GM18873 (cell line): ENCODE results near the gene CACNB4.
"Not testable (repeated sequence)": the region's sequence is repeated elsewhere in the genome, so short reads cannot be mapped to it uniquely, and the experiment has no call there.

Source experiments
- ATAC-seq: cut with Tn5 transposase; IDR thresholded peaks from one replicate; pipeline ENCODE4 v1.9.1; 2021; ENCODE audit warnings: mild to moderate bottlenecking, moderate library complexity, moderate number of reproducible peaks; ENCODE audit not compliant: unreplicated experiment, low FRiP score

CACNB4 gene

DNA sequence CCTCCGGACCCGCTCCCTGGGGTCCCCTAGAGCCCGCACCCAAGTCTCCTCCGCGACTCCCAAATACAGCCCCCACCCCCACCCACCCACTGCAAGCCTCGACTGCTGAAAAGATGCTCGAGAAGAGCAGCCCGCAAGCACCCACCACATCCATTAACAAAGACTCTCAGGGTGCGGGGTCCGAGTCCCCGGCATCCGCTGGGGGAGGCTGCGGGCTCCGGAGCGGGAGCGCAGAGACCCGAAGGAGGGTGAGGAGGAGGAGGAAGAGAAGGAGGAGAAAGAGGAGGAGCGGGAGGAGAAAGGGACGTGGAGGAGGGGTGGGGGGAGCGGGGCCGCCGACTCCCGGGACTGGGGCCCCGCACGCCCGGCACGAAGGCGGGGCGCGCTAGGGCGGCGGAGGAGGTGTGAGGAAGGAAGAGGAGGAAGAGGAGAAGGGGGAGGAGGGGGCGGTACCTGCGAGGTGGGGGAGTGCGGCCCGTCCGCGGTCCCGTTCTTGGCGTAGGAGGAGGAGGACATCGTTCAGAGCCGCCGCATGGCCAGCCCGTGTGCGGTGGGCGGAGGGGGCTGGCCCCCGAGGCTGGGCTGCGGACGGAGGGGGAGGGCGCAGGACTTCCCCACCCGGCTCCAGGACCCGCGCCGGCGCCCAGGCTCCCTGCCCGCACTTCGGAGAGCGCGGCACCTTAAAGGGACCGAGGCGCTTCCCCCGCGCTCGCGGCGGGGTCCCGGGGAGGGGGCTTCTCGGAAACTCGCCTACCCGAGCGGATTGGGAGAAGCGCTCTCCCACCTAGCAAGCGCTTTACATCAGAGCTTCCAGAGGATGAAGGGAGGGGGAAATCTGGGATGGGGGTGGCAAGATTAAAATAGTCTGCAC is at the start of gene CACNB4:
Gene CACNB4 (minus strand): TSS at position 549 of the 871 bp plus-strand sequence.
- ATAC-seq: no peak

DNA sequence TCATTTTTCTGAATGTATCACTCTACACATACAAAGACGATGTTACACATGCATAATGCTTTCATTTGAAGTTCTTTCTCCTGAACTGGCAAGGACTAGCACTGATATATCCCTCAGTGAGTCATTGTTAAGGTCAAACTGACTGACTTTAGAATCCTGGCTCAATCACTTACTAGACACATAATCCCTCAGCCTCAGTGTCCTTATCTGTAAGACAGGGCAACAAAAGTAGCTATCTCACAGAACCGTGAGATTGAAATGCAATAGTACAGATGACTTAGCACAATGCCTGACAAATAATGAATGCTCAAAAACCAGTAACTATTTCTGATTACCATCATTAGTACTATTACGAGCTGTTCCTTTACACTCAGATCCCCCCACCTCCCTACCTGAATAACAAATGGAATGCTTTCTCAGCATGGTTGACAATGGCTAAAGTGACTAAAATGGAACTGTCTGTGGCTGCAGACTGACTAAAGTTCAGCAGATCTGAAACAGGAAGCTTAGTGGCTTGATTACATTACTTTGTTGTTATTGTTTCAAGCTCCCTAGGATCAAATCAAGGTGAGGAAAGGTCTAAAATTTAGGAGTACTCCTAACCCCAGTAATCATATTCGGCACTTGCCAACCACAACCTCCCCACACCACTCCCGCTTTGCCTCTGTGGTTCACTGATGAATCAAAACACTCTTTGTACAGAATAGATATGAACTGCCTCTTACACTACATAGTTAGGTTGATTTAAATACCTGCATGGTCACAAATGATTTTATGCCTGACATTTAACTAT is 35.8 kb upstream of the CACNB4 start:
- no peak for ATAC-seq

DNA sequence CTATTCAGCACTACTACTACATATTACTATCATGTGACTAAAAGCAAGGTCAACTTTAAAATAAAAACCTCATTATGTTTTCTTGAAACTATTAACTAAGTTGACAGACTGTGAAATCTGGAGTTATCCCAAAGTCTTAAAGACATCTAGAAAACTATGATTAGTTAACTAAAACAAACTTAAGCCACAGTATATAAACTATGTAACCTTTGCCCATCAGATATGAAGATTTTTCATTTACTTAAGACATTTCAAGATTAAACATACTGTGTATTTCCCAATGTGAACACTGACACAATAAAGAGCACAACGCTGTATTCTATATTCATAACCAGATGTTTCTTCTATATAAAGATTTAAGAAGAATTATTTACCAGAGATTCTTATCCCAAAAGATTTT is 33.5 kb upstream of the CACNB4 start:
- ATAC-seq: no peak

DNA sequence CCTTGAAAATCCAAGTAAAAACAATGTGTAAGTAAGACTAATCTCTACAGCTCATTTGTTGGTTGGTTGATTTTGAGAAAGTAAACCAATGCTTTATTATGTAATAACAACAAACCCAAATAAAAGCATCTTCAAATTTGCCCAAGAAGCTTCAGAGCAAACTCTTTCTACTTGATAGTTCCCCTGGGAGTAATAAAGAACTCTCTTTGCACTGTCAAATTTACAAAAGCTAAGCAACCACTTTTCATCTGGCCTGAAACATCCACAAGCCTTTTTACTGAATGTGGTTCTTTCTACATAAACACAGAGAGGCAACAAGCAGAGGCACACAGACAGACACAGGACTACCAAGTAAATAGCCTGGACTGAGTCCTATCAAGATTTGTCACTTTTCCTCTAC is 28.8 kb upstream of the CACNB4 start:
- no peak for ATAC-seq

DNA sequence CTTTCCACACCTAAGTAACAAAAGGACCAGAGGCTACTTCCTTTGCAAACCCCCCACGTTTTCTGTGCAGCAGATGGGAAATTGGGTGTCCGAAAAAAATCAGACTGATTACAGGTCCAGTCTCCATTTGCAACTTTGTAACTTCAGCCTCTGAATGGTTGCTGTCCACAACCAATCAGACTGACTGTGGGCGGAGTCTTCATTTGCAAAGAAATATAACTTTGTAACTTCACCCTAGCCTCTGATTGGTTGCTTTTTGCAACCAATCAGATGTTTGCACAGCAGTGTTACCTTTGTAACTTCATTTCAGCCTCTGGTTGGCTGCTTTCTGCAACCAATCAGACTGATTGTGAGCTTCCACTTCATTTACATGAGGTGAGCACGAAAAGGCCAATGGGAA is 27.8 kb upstream of the CACNB4 start:
- no peak for ATAC-seq

DNA sequence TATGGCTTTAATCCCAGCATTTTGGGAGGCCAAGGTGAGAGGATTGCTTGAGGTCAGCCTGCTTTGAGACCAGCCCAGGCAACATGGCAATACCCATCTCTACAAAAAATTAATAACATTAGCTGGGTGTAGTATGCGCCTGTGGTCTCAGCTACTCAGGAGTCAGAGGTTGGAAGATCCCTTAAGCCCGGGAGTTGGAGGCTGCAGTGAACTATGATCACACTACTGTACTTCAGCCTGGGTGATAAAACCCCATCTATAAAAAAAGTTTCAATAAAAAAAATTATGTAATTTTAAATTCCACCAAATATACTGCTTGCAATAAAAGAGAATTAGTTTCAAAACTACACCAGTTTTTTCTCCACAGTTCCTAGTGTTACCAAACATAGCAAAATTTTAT is 23.3 kb upstream of the CACNB4 start:
- no peak for ATAC-seq

DNA sequence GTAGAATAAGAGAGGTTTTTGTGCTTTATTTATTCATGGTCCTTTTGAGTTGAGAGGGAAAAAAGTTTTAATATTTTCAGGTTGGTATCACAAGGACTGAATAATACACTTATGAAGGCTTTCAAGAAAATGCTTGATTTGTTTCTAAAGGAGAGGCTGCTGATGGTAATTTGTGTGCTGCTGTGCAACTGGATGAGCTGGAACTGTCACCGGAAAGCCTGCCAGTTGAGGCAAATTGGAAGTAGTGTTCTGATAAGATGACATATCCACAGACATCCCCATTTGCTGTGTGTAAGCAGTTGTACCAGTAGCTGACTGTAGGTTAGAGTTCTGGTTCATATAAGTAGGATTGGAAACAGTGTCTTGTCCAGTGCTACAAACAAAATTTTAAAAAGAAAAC is 21.6 kb upstream of the CACNB4 start:
- no peak for ATAC-seq

DNA sequence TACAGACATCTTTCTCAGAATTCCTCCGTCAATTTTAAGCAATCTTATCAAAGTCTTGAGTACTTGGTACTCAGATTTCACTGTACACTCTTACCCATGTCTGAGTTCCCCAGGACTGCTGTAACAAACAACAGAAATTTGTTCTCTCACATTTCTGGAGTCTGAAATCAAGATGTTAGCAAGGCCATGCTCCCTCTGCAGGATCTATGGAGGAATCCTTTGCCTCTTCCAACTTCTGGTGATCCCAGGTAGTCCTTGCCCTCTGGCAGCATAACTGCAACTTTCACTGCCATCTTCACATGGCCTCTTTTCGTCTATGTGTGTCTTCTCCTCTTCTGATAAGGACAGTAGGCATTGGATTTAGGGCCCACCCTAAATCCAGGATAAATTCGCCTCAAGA is 17.1 kb upstream of the CACNB4 start:
- ATAC-seq: no peak

DNA sequence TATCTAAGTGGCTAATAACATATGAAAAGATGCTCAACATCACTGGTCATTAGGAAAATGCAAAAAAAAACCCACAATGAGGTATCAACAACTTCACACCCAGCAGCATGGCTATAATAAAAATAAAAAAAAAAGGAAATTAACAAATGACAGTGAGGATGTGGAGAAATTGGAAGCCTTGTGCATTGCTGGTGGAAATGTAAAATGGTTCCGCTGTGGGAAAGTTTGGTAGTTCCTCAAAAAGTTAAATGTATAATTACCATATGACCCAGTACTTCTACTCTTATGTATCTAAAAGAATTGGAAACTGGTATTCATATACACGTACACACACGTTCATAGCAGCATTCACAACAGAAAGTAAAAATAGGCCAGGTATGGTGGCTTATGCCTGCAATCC is 15.5 kb upstream of the CACNB4 start:
- no peak for ATAC-seq

DNA sequence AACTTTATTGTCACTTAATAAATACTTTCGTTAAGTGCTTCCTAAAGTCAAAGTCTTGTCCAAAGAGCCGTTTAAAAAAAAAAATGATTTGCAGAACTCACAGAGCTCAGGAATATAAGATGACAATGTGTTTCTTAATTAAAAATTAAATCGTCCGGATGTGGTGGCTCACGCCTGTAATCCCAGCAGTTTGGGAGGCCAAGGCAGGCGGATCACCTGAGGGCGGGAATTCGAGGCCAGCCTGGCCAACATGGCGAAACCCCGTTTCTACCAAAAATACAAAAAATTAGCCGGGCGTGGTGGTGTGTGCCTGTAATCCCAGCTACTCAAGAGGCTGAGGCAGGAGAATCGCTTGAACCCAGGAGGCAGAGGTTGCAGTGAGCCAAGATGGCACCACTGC is 8.3 kb upstream of the CACNB4 start:
- ATAC-seq: not testable (repeated sequence)

DNA sequence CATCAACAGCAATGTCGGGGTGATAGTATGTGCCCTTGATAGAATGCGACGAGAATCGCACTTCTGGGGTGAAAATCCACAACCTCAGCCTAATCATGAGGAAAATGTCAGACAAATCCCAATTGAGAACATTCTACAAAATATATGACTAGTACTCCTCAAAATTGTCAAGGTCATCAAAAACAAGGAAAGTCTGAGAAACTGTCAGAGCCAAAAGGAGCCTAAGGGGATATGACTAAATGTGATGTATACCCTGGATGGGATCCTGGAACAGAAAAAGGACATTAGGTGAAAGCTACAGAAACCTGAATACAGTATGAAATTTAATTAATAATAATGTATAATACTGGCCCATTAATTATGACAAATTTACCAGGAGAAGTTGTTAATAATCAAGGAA is 7.6 kb upstream of the CACNB4 start:
- no peak for ATAC-seq

DNA sequence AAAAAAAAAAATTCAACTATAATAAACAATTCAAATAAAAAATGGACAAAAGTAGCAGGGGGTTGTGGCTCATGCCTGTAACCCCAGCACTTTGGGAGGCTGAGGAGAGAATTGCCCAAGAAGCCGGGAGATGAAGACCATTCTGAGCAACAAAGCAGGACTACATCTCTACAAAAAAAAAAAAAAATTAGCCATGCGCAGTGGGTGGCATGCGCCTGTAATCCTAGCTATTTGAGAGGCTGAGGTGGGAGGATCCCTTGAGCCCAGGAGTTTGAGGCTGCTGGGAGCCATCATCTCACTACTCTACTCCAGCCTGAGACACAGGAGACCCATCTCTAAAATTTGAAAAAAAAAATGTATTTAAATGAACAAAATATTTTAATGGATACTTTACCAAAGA is 4.4 kb upstream of the CACNB4 start:
- no peak for ATAC-seq

DNA sequence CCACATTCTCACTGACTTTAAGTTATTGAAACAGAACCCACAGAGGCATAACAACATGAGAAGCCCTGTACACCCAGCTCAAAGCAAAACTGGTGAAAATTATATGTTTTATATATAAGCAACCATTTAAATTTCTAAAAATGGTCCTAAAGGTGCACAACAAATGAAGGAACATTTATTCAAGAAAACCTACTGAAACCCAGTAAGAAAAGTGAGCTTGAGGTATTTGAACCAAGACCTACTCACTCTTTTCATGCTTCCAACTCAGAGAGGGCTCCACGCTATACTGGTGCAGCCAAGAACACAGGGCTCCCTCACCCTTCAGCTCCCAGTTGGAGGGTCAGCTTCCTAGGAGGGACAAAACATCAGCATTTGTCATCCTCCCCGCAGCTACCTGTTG is 2.1 kb upstream of the CACNB4 start:
- ATAC-seq: no peak

DNA sequence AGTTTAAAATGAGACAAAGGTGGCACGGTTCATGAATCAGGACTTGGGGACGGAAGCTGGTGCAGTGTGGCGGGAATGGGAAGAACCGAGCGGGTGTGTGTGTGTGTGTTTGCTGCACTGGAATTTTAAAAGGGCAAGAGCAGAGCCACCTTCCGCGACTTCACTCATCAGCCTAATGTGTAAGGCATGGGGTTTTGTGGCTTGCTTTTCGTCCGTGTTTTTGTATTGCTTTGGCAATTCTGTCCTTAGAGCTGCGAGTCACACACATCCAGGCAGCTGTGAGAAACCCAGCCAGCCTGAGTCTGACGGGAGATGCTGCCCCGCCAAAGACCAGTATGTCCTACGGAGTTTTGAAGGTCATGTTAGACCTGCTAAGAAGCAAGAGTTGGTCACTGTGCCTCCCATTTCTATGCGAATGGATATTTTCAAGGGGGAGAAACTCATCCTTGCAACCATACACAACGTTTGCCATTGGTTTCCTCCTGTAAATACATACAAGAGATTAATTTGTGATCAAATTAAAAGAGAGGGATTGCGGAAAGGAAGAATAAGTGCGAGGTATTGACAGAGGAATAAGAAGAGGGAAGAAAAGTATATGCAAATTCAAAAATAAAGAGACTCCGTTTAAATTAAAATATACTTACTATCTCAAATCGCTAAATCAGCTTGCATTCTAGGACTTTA is 665 bp upstream of the CACNB4 start:
- no peak for ATAC-seq

DNA sequence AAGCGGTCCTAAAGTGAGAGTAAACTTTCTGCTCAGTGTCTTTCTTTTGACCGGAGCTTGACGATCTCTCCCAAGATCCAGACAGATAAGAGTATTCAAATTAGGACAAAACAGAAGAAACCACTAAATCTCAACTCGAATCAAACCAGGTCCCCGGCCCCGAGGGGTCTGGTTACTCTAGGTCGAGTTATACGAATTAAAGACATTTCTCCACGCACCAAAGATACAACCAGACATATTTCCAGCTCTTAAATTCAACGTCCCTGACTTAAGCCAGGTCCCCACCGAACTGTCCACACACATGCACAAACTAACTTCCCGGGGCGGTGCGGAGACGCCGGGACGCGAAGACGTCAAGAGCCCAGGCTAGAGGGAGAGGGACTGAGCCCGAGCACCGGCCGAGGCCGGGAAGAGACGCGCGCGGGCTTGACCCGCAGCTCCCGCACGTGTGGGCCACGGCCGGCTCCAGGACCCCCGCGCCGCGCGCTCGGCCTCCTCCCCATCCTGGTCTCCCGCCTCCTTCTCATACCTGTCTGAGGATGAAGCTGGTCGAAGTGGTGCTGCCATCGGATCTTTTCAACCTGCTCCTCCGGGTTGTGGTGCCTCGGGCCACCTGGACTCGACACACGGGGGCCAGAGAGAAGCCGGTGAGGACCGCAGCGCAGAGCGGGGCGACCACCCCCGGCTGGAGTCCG is 896 bp downstream of the CACNB4 start:
- no peak for ATAC-seq

DNA sequence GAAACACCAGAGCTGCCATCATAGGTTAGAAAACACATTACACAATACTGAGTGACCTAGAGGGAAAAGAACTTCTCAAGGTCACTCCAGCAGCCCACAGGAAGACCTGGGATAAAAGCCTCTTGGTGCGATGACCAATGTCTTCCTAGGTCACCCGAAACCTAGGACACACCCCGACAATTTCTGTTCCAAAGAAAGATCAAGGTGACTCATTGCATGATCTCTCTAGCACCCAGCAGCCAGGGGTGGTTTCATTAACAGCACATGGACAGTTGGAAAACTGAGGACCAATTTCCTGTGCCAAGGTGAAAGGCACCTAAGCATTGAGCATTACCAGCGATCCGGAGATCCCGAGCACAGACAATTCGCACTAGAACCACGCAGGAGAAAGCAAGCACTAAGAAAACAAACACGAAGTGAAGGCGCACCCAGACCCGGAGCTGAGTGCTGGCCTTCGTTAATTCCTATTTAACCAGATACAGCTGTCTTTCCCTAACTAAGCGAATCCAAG is 1.5 kb downstream of the CACNB4 start:
- no peak for ATAC-seq

DNA sequence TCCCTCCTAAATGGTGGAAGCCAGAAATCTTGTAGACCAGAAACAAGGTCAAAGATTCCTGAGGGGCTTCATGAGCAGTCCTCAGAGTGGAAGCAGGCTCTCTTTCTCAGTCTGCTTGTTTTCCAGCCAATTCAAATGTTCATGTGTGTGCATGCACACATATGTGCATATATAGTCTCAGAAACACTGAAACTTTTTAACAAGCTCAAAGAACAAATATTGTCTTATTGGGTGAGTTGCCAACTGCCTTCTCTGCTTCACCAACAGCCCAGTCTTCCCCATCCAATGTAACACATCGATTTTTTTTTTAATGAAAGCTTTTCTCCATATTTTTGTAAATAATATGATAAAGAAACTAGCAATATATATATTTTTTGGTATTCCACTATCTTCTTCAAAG is 3.7 kb downstream of the CACNB4 start:
- ATAC-seq: no peak

DNA sequence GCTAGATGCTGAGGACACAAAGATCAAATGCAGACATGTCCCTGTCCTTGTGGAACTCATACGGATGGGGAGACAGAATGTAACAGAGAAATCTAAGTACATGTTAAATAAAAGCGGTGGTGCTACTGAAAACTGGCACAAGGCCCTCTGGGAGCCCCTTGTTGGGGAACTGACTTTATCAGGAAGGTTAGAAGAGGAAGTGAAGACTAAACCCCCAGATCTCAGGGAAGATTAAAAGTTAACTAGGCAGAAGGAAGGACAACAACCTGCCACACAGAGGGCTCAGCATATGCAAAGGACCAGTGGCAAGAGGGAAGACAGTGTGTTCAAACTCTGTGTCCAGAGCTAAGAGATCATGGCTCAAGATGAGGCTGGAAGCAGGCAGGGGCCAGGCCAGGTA is 4.8 kb downstream of the CACNB4 start:
- ATAC-seq: no peak

DNA sequence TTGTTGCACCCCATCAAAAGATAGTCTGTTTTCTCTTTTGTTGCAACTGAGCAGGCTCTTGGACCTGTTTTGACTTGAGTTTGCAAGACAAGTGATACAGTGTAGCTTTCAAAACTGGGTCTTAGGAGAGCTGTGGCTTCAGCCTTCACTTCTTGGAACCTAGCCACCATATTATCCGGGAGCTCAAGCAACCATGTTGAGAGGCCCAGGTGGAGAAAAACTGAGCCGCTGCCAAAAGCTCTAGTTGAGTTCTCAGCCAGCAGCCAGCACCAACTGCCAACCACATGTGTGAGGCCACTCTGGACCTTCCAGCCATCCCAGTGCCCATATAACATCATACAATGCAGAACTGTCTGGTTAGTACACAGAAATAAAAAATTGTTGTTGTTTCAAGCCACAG is 5.4 kb downstream of the CACNB4 start:
- ATAC-seq: no peak

DNA sequence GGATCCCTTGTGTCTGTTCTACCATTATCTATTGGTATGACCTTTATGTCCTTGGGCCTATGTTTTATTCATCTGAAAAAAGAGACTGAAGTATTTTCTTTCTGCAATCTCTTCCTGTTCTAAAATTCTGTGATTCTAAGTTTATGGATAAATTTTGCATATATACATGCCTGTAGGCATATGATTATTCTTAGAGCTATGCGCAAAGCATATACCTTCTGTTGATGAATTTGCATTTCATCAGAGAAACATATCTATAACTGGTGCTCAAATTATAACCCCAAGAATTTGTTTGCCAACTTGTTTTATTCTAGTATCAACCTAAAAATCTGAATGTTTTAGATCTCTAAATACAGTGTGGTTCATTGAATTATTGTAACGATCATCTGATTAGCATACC is 6.7 kb downstream of the CACNB4 start:
- no peak for ATAC-seq
